8988T (cell line): ENCODE measurements around the gene SIM1.
"Not testable (repeated sequence)": the region's sequence is repeated elsewhere in the genome, so short reads cannot be mapped to it uniquely, and the experiment has no call there.

ENCODE experiments used
- DNase-seq: peaks from one replicate; pipeline ENCODE4 v3.0.0; 2011

Gene SIM1

DNA sequence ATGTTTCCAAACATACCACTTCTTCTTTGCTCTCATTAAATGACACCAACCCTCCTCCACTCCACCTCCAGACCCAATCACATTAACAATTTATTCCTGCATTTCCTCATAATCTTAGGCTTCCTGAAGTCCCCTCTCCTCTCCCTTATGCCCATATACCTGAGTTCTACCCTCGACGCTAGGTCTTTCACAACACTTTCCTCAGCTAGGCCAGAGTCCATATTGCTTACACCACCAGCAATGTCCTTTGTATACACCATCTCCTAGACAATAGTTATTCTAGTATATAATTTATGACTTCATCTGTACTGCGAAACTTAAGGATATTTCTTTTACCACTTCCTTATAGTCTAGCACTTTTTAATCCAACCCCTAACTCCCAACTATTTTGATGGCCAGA, 47.7 kb downstream of the SIM1 start:
- no peak for DNase-seq

DNA sequence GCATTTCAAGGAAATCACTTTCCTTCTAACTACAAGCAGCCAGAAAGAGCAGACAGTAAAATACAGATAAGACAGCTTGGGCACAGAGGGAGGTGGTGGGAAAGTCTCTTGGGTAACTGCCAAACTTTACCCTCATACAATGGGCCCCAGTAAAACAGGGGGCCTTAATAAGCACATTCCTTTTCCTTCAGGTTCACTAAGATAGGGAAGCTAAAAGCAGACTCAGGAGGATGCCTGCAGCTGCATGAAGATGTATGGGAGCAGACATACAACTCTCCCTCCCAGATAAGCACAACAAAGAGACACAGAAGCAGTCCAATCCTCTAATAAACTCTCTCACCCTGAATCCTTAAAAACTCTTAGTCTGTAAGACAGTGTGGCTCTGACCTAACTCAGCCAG, 49.0 kb downstream of the SIM1 start:
- no peak for DNase-seq

DNA sequence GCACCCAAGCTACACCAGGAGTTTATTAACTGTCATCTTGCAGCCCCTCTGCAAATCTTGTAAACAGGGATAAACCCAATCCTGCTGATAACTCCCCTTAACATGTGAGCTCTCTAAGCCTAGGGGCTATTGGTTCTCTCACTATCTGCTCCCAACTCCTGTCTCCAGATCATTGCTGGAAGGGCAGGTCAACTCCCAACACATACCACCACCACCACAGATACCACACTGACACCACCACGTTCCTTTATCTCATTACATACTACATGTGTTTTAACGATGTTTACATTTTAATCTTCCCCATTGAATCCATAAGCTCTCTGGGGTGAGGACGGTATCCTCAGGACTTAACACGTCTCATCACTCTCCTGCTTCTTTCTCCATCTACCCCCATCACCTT, 51.8 kb downstream of the SIM1 start:
- no peak for DNase-seq

DNA sequence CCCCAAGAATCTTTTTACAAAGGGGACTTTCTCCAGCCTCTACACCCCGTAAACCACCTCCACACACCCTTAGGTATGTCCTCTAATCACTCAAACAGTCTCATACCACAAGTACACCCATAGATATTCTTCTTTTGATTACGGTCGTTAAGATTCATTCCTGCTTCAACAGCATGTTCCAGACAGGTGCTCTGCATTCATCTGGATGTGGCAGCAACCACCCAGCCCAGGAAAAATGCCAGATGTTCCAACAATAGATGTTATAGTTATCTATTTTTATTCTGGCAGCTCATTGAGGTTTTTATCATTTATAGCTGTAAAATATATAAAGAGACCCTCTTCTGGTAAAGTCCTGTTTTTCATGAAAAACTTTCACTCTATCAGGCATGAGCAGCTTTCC, 60.7 kb downstream of the SIM1 start:
- no peak for DNase-seq

DNA sequence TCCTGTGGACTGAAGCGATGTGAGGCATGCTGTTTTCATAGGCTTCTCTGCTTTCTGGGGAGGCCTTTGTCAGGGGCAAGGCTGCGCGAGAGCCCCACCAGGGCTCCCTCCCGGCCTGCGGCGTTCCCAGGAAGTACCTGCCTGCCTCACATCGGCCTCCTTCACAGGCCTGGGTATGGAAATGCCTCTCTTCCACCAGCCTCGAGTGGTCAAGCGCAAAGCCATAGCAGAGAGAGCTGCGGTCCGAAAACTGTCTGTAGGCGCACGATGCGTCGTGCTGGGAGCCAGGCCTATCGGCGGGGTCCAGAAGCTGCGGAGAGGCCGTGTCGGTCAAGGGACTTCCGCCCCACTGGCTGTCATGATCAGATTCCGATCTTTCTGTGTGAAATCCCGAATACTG, 71.2 kb downstream of the SIM1 start:
- DNase-seq, result no peak

DNA sequence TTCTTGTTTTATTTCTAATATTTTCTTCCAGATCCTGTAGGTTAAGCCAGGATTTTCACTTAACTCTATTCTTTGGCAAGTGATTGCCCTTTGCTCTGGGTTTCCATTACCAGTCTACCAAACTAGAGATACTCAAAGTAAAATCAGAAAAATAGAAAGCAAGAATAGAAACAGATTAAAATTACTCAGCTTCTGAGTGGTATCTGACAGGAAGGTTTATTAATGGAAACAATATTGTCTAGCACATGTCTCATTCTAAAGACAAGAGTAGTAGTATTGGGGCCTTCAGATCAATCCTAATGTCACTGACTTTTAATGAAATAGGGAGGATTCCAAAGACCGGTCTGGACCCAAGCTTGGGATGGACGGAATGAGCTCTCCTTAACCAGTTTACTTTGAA, 72.3 kb downstream of the SIM1 start:
- no peak for DNase-seq

DNA sequence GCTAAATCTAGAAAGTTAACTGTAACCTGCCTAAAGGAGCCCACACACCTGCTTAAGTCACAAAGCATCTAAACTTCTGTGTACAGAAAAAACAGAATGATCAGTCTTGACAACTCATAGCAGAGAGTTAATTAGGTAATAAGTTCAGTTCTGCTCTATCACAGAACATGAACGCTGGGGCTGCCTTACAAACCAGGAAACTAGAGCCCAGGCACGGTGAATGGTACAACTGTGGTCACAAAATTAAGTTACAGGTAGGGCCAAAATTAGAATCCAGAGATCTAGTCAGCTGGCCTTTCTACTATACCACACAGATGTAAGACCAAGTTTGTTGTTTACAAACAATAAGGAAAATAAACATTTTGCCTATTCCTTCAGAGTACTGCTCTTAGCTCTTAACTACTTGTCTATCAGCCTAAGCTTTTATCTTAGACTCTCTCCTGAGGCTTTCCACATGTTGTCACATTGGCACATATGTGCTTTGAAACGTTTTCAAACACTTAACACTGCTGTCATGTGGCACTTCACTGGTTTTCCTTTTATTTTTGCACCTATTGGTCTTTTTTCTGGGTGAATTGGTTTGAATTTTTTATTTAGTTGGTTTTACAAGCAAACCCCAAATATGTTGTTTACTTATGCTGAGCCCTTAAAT, 75.7 kb downstream of the SIM1 start:
- no peak for DNase-seq

DNA sequence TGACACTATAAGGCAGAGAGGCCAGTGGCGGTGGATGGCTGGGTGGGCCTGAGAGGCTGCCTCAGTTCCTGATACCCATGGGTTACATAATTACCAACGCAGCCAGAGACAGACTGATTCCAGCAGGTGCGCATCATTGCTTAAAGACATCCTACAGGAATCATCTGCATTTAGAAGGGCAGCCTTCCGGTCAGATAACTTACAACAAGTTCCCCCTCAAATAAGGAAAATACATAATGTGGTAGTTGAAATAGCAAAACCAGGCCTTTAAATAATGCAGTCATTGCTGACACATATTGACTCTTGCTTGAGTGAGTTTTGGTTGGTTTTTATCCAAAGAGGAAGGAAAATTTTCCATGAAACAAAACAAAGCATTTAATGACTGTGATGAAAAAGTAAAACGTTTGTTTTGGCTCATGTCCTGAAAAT, 81.9 kb downstream of the SIM1 start:
- DNase-seq, result no peak

DNA sequence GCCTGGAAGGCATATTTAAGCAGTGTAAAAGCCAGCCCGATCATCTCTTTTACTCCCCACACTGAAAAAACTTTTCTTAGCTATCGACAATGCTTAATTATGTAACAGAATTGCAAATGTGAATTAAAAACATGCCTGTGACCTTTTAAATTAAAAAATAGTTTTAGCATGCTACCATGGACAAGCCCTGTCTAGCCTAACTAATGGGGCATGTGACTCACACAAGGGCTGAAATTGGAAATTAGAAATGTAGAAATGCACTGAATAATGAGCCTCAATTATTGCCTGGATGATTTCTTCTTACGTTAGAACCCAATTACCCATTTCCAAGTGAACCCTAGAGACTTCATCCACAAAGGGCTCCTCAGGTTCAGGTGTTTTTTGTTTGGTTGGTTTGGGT, 82.7 kb downstream of the SIM1 start:
- no peak for DNase-seq

DNA sequence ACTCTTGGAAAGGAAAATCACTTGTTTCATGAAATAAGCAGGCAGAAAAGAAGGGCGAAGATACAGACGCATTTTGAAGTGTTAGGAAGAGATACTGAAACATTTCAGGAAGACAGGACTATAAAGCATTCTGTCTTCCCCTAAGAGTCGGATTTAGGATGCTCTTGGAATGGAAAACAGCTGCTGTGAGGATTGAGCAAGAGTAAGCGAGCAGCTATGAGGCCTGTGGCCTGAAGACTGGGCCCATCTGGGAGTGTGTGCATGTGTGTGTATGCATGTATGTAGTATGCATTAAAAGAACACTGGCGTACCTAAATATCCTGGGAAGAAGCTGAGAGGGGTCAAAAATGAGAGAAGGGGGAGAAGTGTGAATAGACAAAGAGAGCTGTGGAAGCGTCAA, 83.6 kb downstream of the SIM1 start:
- no peak for DNase-seq

DNA sequence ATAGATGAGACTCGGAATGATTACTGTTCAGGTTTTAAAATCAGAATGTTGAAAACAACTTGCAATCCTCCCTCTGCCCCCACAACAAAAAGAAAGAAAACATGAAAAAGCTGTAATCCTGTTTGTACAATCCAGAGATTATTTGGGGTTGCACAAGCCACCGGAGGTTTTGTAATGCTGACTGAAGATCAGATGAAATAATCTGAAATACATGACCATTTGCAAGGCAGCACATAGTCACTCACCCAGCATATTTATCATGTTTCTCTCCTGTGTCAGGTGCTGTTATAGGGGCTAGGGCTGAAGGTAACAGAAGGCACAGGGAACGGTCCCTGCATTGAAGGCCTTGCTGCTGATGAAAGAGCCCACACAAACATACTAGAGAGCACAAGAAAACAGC, 85.3 kb downstream of the SIM1 start:
- DNase-seq, result no peak

DNA sequence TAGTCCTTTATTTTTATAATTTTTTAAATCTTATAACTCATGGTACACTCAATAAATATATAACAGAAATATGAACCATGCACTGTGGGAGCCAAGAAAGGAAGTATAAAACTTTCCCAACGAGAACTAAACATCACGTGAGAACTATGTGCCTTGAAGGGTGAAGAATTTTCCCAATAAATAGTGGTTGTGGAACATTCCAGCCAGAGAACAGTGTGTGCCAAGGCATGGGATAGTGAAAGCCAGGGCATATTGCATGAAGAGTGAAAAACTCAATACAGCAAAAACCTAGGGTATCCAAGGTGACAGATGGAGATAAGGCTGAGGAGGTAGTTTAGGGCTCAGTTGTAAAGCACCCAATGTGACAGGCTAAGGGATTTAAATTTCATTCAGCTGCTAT, 86.1 kb downstream of the SIM1 start:
- DNase-seq, result no peak

DNA sequence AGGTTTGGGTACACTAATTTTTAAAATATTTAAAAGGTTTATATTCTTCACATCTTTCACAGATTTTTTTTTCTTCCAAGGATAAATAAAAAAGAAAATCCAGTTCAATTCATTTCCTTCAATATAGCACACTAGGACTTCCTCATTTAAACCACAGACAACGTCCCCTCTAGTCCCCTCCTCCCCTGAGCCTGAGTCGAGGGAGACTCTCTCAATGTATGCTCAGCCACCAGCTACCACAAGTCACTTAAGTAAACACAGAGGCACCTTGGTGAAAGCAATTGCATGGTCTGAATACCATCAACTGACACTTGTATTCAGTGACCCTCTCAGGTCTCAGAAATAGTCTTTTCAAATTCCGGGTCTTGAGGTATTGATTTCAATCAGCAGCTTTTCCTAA, 88.6 kb downstream of the SIM1 start:
- DNase-seq, result no peak

DNA sequence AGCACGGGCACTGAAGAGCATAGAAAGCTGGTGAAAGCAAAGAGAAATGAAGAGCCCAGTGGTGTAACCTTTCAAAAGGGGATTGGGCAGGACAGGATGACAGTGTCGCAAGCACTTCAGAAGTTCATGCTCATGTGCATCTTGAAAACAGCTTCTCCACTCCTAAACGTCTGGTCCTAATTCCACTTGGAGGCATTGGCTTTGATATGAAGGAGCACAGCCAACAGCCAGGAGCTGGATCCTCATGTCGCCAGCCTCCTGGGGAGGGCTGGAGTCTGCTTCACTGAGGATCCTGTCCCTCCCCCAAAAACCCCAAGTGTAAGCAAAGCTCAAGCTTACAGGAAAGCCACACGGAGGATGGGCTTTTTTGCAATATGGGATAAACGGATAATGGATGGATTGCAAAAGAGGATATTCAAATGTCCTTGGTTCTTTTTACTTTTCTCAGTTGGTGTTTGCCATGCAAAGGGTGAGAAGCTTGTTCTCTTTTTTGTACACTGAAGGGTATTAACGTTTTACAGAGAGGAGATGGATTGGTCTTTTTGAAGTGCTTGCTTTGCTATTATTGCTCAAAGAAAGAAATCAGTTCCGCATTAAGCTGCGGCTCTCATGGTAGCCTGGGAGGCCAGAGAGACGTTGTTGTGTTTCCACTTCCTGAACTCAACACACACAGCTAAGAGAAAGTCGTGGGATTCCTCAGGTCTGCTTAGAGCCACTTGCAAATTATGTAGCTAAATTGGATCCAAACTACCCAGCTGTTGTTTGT, 92.2 kb downstream of the SIM1 start:
- no peak for DNase-seq

DNA sequence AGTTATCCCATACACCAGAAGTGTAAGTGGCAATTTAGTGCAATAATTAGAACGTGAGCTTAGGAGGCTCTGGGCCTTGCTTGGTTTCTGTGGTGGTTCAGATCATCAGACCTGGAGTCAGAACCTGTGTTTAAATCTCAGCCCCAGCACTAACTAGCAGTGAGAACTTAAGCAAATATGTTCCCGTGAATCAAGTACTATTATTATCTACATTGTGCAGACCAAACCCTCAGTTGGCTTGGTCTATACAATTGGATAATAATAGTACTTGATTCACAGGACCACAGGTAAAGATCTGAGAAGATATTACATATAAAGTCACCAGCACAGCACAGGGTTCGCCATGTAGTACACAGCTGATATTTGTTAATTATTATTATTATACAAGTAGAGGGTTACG, 93.1 kb downstream of the SIM1 start:
- DNase-seq, result no peak

DNA sequence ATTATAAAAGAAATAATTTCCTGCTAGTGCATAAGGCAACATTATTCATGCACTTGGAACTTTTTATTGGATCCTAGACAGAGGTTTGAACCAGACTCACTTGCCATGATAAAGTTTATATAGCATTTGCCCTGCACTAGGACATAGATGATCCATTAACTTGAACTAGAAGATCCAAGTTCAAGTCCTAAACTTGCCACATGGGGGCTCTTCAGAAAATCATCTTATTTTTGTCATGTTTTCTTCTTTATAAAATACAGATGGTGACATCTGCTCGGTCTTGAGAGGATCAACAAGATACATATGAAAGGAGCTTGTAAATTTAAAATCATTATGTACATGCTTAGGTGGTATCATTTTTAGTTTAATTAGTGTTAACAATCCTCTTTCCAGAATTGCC, 94.5 kb downstream of the SIM1 start:
- no peak for DNase-seq

DNA sequence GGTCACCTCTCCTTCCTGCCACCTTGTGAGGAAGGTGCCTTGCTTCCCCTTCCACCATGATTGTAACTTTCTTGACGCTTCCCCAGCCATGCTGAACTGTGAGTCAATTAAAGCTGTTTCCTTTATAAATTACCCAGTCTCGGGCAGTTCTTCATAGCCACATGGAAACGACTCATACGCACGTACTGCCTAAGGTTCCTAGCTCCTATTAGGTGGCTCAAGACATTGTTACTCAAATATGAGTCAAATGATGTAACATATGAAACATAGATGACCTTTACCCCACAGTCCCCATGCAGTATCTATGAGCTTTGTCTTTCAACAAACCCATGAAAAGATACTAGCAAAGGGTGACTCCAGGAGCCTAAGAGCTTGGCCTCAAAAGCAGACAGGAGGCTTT, 98.3 kb downstream of the SIM1 start:
- DNase-seq, result no peak

DNA sequence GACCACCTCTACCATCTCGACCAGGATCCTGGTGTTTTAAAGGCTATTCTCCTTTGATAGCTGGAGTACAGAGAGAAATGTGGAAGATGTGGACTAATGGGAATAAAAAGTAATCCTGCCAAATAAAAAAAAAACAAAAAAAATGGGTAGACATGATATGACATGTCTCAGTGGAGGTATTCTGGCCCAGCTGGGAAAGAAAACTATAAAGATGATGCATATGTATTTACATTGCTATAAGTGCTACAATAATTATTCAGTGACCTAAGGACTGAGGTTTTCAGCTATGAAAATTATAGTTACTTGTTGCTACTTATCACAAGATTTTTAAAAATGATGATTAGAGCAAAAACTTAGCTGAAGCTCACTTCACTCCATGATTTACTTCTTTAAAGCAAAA, 101.1 kb downstream of the SIM1 start:
- DNase-seq, result no peak

DNA sequence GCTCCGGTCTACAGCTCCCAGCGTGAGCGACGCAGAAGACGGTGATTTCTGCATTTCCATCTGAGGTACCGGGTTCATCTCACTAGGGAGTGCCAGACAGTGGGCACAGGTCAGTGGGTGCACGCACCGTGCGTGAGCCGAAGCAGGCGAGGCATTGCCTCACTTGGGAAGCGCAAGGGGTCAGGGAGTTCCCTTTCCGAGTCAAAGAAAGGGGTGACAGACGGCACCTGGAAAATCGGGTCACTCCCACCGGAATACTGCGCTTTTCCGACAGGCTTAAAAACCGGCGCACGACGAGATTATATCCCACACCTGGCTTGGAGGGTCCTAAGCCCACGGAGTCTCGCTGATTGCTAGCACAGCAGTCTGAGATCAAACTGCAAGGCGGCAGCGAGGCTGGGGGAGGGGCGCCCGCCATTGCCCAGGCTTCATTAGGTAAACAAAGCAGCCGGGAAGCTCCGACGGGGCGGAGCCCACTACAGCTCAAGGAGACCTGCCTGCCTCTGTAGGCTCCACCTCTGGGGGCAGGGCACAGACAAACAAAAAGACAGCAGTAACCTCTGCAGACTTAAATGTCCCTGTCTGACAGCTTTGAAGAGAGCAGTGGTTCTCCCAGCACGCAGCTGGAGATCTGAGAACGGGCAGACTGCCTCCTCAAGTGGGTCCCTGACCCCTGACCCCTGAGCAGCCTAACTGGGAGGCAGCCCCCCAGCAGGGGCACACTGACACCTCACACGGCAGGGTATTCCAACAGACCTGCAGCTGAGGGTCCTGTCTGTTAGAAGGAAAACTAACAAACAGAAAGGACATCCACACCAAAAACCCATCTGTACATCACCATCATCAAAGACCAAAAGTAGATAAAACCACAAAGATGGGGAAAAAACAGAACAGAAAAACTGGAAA, 109.7 kb downstream of the SIM1 start:
- DNase-seq, result not testable (repeated sequence)

DNA sequence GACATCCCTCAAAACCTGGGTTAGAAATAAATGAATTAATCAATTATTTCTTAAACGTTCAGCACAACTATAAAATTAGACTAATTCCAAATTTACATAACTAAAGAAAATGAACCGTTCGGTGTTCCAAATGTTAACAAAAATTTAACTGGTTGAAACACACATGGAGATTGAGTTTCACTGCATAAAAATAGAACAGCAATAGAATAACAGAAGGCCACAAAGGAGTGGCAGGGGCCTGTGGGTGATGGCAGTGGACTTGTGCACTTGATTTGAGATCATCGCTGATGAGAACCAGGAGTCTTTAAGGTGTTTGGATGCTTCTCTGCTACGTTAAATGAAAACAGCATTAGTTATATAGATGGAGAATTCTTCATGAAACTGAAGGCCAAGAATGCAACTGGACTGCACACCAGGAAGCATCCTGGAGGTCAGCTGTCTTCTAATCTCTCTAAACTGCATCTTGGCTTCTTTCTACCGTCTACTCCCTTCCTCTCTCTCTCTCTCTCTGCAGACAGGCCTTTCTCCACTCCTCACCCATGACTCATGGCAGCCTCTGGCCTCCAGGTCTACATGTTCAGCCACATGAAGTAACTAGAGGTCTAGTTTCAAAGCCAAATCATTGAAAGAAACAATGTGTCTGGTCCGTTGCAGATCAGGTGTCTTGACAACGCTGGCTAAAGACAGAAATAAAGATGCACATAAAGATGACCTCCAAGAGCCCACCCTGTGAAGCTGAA, 111.3 kb downstream of the SIM1 start:
- DNase-seq, result no peak

DNA sequence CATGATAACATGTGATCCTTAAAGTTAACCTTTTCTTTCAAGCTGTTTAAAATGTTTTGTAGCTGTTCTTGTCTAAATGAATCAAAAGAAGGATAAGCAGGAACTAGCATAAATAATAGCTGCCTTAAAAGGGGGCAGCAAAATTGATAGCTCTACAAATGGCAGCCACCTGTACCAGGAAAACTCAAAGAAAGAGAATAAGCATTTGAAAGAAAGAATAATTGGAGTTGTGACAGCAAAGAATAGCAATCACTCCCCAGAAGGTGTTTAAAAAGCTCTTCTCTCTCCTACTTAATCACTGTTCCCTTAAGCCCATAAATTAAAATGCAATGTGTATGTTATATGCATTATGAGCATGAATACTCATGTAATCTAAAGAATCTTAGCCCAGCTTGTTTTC, 114.6 kb downstream of the SIM1 start:
- DNase-seq, result no peak

DNA sequence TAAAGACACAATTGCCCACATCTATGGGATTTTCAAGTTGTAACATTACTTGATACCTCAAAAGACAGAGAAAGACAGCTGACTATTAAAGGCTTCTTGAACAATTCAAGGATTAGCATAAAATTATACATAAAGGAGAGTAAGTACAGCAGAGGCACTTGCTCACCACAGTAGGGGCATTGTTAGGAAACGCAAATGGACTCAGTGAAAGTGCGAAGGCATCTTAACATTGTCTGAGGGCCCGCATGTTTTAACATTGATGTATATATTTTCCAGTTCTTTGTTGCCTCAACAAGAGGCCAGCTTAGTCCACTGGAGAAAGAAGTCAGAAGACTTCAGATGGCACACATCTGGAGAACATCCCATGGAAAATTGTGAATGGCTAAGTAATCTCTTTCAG, 115.4 kb downstream of the SIM1 start:
- DNase-seq, result no peak

DNA sequence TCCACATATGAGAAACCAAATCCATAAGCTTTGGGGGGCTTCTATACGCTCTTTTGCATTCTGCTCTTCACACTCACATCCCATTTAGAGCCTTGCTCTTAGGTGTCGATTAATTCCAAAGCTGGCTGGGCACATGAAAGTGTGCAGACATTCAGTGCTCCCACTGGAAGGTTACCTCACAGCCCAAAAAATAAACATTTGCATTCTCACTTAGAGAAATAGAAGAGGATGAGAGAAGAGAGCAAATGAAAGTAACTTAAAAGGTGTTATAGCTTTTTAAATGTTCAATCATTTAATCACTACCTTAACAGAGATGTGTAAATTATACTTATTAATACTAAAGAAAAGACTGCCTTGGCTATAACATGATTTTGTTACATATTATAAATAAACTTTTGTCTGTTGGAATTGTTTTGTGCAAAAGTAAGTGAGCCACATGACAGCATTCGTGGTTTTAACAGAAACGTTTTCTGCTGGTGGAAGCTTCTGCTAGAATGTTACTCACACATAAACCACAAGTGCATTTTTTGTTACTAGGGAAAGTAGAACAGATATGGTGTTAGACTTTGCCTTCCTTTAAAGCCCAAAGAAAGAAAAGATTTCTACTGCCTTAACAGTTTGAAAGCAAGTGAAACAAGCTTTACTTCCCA, 116.7 kb downstream of the SIM1 start:
- no peak for DNase-seq
